A673 (cell line): ENCODE data around the gene GPX4.

Source experiments
- CTCF ChIP-seq: fragments of 300-800, 200-600 bp; sonication (generic); conservative IDR thresholded peaks from 2 replicates; pipeline ENCODE4 v1.5.1; 2017; ENCODE audit warnings: low read depth, mild to moderate bottlenecking, antibody characterized with exemption, low read length, moderate library complexity, mixed read lengths
- EZH2 ChIP-seq: fragments of 200-600 bp; sonication (generic); IDR thresholded peaks from 2 replicates; pipeline ENCODE4 v1.6.1; 2017; ENCODE audit warnings: borderline replicate concordance, low read depth, mild to moderate bottlenecking, mixed read lengths, antibody characterized with exemption, low read length; ENCODE audit not compliant: poor library complexity, severe bottlenecking

- TF ChIP-seq EZH2: no peak
- TF ChIP-seq CTCF: no peak
These were observed at the start of gene GPX4 for GRCh38 chr19:1103708-1104310.
